Measurements from ENCODE around the gene FBXL3. TPM values are rescaled to one million over a fixed set of nuclear protein-coding genes. Genes with fewer than 3 reads are reported as not detected.

FBXL3 gene
- total and polyA plus RNA-seq, 2 of the 13 experiments (the other 11 are each of a cell fraction or from before 2014, with no cell fraction given), result 11.5 to 18.5 TPM

- TF ChIP-seq ZNF407 (CRISPR knock-in tag; IDR thresholded peaks at IDR 0.05; ENCODE audit: not compliant biosample characterization) (no peak), DBP (CRISPR knock-in tag; IDR thresholded peaks at IDR 0.05; ENCODE audit: not compliant biosample characterization) (no peak), ZBTB39 (CRISPR knock-in tag; IDR thresholded peaks at IDR 0.05) (no peak), RNF2 (conservative IDR thresholded peaks at IDR 0.05; ENCODE audit: low read depth) (no peak), TBX3 (IDR thresholded peaks at IDR 0.05; ENCODE audit: borderline replicate concordance) (no peak), ZBTB7A (CRISPR knock-in tag; IDR thresholded peaks at IDR 0.05) (no peak), ZNF768 (CRISPR knock-in tag; IDR thresholded peaks at IDR 0.05) (0 out of 2 replicates have a peak, but pooled peaks have one; percentile 28), ZBTB1 (CRISPR knock-in tag; IDR thresholded peaks at IDR 0.05; ENCODE audit: borderline replicate concordance) (no peak), KLF12 (CRISPR knock-in tag; IDR thresholded peaks at IDR 0.05; ENCODE audit: borderline replicate concordance) (peak; percentile 35; the same call in 1 of the 2 replicates), ZNF567 (CRISPR knock-in tag; IDR thresholded peaks at IDR 0.05; ENCODE audit: borderline replicate concordance) (no peak), RFXAP (CRISPR knock-in tag; IDR thresholded peaks at IDR 0.05; ENCODE audit: borderline replicate concordance) (no peak), GPN1 (CRISPR knock-in tag; IDR thresholded peaks at IDR 0.05; ENCODE audit: borderline replicate concordance) (no peak), THRA (CRISPR knock-in tag; IDR thresholded peaks at IDR 0.05; ENCODE audit: borderline replicate concordance) (peak; percentile 14; the same call in 1 of the 2 replicates), MAX (IDR thresholded peaks at IDR 0.05) (peak; percentile 79), ZNF816 (CRISPR knock-in tag; IDR thresholded peaks at IDR 0.05; ENCODE audit: borderline replicate concordance) (no peak), ELF3 (CRISPR knock-in tag; IDR thresholded peaks at IDR 0.05) (0 out of 2 replicates have a peak, but pooled peaks have one; percentile 10), RXRB (CRISPR knock-in tag; IDR thresholded peaks at IDR 0.05; ENCODE audit: borderline replicate concordance) (no peak)
Observed at GRCh38 chr13:77026255-77026860, 601 bp downstream of the FBXL3 start (continued).

Data from HepG2 (cell line).